KMS-11 (cell line): ENCODE data around the gene PCARE.

Experiments used
- H2AFZ ChIP-seq: fragments of 200-600 bp; sonication (generic); 2 replicates; pipeline ENCODE4 v1.6.1; 2016; ENCODE audit warnings: antibody characterized with exemption, mixed run types, low read depth
- H3K27ac ChIP-seq: fragments of 200-600 bp; sonication (generic); 2 replicates; pipeline ENCODE4 v1.6.1; 2016; ENCODE audit warnings: mild to moderate bottlenecking, mixed run types
- H3K27me3 ChIP-seq: fragments of 200-600 bp; sonication (generic); 2 replicates; pipeline ENCODE4 v1.6.1; 2017; ENCODE audit warnings: mild to moderate bottlenecking, low read depth, mixed run types, moderate library complexity; ENCODE audit not compliant: insufficient read depth
- H3K36me3 ChIP-seq: fragments of 200-600 bp; sonication (generic); 2 replicates; pipeline ENCODE4 v1.6.1; 2017; ENCODE audit warnings: mild to moderate bottlenecking, mixed run types; ENCODE audit not compliant: insufficient read depth
- H3K4me1 ChIP-seq: fragments of 200-600 bp; sonication (generic); 2 replicates; pipeline ENCODE4 v1.6.1; 2016; ENCODE audit warnings: mild to moderate bottlenecking, low read depth, mixed run types; ENCODE audit not compliant: poor library complexity, severe bottlenecking
- H3K4me2 ChIP-seq: fragments of 200-600 bp; sonication (generic); 2 replicates; pipeline ENCODE4 v1.7.0; 2016; ENCODE audit warnings: mild to moderate bottlenecking, mixed run types
- H3K4me3 ChIP-seq: fragments of 200-600 bp; sonication (generic); IDR thresholded peaks from 2 replicates; pipeline ENCODE4 v1.6.1; 2017; ENCODE audit warnings: low read depth, low read length, mixed read lengths; ENCODE audit not compliant: insufficient read depth
- H3K79me2 ChIP-seq: fragments of 200-600 bp; sonication (generic); 2 replicates; pipeline ENCODE4 v1.6.1; 2016; ENCODE audit warnings: low read depth, mixed run types; ENCODE audit not compliant: insufficient read depth
- H3K9ac ChIP-seq: fragments of 200-600 bp; sonication (generic); 2 replicates; pipeline ENCODE4 v1.6.1; 2016; ENCODE audit warnings: mild to moderate bottlenecking, mixed run types
- H4K20me1 ChIP-seq: fragments of 200-600 bp; sonication (generic); 2 replicates; pipeline ENCODE4 v1.6.1; 2016; ENCODE audit warnings: mild to moderate bottlenecking, mixed run types; ENCODE audit not compliant: insufficient read depth
- TF ChIP-seq, protein P1 (sequence below): fragments of 200-600 bp; sonication (generic); conservative IDR thresholded peaks from 2 replicates; pipeline ENCODE4 v1.6.1; 2017; ENCODE audit warnings: low read depth, mild to moderate bottlenecking, antibody characterized with exemption, low read length, moderate library complexity, mixed read lengths

Gene PCARE

DNA sequence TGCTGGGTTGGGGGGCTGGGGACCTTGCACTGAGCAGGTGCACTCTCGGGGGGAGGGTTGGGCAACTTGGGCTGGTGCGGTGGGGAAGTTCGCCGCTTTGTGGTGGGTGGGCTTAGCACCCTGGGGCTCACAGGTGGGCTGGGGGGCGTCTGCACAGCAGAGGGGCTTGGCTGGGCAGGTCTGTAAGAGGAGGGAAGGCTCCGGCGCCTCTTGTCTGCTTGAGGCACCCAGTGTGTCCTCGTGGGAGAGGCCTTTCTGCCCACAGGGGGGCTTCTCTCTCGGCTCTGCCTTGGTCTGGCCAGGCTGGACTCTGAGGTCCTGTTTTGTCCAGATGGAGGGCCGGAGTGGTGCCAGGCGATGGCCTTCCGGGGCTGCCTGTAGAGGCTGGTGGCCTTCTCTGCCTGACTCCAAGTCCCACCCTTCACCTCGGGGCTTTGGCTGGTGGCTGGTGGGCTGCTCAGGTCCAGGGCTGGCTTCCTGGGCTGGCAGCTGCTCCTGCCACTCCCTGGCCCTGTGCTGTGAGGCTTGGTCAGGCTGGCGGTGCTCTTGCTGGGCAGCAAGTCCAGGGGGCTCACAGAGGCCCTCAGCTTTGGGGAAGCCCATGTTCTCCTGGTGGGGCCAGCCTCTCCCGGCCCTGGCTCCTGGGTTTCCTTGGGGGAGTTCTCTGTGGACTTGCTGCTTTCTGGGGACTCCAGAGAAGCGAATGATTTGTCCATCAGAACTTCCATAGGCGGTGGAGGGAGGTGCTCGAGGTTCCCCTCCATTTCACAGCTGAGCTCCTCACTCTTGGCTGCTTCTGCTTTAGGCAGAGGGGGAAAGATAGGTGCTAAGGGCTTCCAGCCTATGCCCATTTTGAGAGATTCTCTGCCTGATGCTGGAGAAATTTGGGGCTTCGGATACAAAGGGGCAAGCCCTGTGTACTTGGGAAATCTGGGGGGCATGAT is 3.0 kb downstream of the PCARE start:
- no peaks in the 10 kb centered on the region for H3K4me1 ChIP-seq
- H3K27ac ChIP-seq, result no peak overlapping the region
- no peak overlapping the region for H3K9ac ChIP-seq
- TF ChIP-seq, protein P1, sequence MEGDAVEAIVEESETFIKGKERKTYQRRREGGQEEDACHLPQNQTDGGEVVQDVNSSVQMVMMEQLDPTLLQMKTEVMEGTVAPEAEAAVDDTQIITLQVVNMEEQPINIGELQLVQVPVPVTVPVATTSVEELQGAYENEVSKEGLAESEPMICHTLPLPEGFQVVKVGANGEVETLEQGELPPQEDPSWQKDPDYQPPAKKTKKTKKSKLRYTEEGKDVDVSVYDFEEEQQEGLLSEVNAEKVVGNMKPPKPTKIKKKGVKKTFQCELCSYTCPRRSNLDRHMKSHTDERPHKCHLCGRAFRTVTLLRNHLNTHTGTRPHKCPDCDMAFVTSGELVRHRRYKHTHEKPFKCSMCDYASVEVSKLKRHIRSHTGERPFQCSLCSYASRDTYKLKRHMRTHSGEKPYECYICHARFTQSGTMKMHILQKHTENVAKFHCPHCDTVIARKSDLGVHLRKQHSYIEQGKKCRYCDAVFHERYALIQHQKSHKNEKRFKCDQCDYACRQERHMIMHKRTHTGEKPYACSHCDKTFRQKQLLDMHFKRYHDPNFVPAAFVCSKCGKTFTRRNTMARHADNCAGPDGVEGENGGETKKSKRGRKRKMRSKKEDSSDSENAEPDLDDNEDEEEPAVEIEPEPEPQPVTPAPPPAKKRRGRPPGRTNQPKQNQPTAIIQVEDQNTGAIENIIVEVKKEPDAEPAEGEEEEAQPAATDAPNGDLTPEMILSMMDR, result no peak
- no peaks in the 10 kb centered on the region for H3K27me3 ChIP-seq
- H4K20me1 ChIP-seq, result no peaks in the 10 kb centered on the region
- no peak overlapping the region for H3K4me2 ChIP-seq
- H3K36me3 ChIP-seq, result no peaks in the 10 kb centered on the region
- H3K79me2 ChIP-seq, result no peaks in the 10 kb centered on the region
- no peak overlapping the region for H2AFZ ChIP-seq
- no peak overlapping the region for H3K4me3 ChIP-seq

DNA sequence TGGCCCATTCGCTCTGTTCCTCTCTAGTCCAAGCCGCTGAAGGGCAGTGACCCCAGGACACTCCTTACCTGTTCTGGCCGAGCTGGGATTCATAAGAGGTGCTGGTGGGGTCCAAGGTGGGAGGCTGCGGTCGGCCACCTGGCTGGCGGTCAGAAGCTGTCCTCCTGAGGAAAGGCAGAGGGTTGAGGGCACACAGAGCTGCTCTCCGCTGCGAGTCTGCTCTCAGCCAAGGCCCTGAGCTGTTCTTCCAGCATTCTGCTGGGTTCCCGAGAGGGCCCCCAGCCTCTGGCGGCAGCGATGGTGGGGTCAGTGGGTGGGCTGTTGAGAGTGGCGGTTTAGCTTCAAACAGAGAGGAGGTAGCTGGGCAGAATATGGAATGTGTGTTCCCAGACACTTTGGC is 3.8 kb downstream of the PCARE start:
- Histone ChIP-seq H3K36me3 (no peaks in the 10 kb centered on the region), H2AFZ (no peak overlapping the region), H3K79me2 (no peaks in the 10 kb centered on the region)

DNA sequence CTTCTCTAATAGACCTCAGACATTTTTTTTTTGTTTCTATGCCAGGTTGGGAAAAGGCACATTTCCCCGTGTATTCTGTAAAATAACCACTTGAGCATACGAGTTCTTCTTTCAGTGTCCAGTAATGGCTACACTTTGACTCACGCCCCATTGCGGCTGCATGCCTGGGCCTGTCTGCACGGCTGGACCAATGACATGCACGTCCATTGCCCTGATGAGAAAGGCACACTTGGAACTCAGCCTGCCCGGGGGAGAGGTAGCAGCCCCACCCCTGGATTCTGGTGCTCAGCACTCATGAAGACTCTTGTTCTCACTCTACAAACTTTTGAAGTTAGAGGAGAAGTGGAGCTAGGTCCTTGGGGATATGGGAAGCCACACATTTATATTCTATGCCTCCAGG is 5.8 kb downstream of the PCARE start:
- Histone ChIP-seq H3K79me2 (no peaks in the 10 kb centered on the region), H3K4me3 (no peak overlapping the region), H3K27ac (no peak overlapping the region), H2AFZ (no peak overlapping the region), H3K4me1 (no peaks in the 10 kb centered on the region), H3K9ac (no peak overlapping the region), H3K36me3 (no peaks in the 10 kb centered on the region), H3K27me3 (no peaks in the 10 kb centered on the region), H4K20me1 (no peaks in the 10 kb centered on the region), H3K4me2 (no peak overlapping the region)
- TF ChIP-seq, protein P1, result no peak

More for the DNA sequence above, 3.8 kb downstream of the PCARE start:
- no peak overlapping the region for H3K27ac ChIP-seq
- H4K20me1 ChIP-seq, result no peaks in the 10 kb centered on the region
- H3K9ac ChIP-seq, result no peak overlapping the region
- H3K4me3 ChIP-seq, result no peak overlapping the region
- TF ChIP-seq, protein P1, result no peak
- no peak overlapping the region for H3K4me2 ChIP-seq
- H3K27me3 ChIP-seq, result no peaks in the 10 kb centered on the region
- no peaks in the 10 kb centered on the region for H3K4me1 ChIP-seq

DNA sequence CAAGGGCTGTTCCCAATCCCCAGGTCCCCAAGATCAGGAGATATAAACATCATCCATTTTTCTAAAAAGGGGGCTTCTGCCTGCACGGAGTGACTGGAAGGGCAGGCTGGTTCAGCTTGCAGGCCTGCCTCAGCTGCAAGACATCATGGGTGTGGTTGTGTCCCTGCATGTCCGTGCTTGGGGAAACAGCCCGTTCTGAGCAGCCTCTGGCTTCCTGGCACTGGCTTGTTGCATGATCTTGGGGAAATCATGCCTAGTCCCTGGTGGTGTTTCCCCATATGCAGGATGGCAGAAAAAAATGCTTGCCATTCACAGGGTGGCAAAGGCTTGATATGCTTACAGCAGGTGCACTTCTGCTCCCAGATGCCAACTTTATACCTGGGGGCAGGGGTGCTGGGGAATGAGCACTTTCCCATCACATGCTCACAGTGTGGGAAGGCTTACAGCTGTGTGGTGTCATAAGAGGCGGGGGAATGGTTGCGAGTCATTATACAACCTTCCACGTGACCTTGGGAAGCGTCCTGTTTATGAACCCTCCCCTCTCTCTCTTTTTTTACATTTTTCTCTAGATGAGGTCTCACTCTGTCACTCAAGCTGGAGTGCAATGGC is 7.2 kb downstream of the PCARE start:
- H4K20me1 ChIP-seq, result no peaks in the 10 kb centered on the region
- no peaks in the 10 kb centered on the region for H3K4me1 ChIP-seq
- H3K9ac ChIP-seq, result no peak overlapping the region
- no peaks in the 10 kb centered on the region for H3K27me3 ChIP-seq
- H2AFZ ChIP-seq, result no peak overlapping the region
- no peak overlapping the region for H3K4me2 ChIP-seq
- no peaks in the 10 kb centered on the region for H3K79me2 ChIP-seq
- TF ChIP-seq, protein P1, result no peak
- H3K4me3 ChIP-seq, result no peak overlapping the region
- H3K36me3 ChIP-seq, result no peaks in the 10 kb centered on the region
- no peak overlapping the region for H3K27ac ChIP-seq
